ENCODE results near the gene SHROOM2.

SHROOM2 gene

DNA sequence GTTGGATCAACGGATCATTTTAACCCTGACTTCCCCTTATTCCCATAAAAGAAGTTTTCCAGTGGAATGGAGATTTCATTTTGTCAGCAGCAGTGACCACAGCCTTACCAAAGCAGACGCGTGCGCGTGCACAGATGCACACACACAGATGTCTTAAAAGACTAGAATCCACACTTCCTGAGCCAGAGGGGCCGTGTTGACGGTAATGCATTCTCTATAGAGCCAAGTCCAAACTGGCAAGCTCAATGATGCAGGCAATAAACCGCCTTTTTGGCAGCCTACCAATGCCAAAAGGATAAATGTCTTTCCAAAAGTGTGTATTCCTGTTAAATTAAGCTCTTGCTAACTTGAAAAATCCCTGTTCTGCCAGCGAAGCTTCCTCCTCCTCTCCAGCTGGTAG lies 162.2 kb downstream of the SHROOM2 start:
- no peaks in the 10 kb centered on the region for H3K4me1 ChIP-seq (ENCODE audit: control insufficient read depth, insufficient read depth, low read length)
- no peaks in the 10 kb centered on the region for H3K9me3 ChIP-seq (ENCODE audit: control insufficient read depth, low read length)

DNA sequence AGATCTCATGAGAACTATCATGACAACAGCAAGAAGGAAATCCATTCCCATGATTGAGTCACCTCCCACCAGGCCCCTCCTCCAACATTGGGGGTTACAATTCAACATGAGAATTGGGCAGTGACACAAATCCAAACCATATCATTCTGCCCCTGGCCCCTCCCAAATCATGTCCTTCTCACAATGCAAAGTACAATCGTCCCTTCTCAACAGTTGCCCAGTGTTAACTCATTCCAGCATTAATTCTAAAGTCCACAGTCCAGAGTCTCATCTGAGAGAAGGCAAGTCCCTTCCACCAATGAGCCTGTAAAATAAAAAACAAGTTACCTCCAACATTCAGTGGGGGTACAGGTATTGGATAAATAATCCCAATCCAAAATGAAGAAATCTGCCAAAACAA lies 166.1 kb downstream of the SHROOM2 start:
- Histone ChIP-seq H3K27me3 (ENCODE audit: control insufficient read depth, insufficient read depth, low read length) (no peaks in the 10 kb centered on the region), H3K36me3 (ENCODE audit: control insufficient read depth, insufficient read depth, low read length) (no peaks in the 10 kb centered on the region), H3K4me1 (ENCODE audit: control insufficient read depth, insufficient read depth, low read length) (no peaks in the 10 kb centered on the region), H3K9me3 (ENCODE audit: control insufficient read depth, low read length) (no peaks in the 10 kb centered on the region), H3K4me3 (ENCODE audit: low read length) (no peak overlapping the region), H3K9ac (ENCODE audit: low read length) (no peak overlapping the region)

More for the DNA sequence above, 162.2 kb downstream of the SHROOM2 start:
- Histone ChIP-seq H3K27me3 (ENCODE audit: control insufficient read depth, insufficient read depth, low read length) (no peaks in the 10 kb centered on the region), H3K36me3 (ENCODE audit: control insufficient read depth, insufficient read depth, low read length) (no peaks in the 10 kb centered on the region), H3K9ac (ENCODE audit: low read length) (no peak overlapping the region), H3K4me3 (ENCODE audit: low read length) (no peak overlapping the region)

DNA sequence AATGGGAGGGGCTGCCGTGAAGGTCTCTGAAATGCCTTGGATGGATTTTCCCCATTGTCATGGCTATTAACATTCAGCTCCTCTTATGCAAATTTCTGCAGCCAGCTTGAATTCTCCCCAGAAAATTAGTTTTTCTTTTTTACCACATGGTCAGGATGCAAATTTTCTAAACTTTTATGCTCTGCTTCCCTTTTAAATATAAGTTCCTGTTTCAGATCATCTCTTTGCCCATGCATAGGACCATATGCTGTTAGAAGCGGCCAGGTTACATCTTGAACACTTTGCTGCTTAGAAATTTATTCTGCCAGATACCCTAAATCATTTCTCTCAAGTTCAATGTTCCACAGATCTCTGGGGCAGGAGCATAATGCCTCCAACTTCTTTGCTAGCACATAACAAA lies 167.2 kb downstream of the SHROOM2 start:
- Histone ChIP-seq H3K9ac (ENCODE audit: low read length) (no peak overlapping the region), H3K4me3 (ENCODE audit: low read length) (no peak overlapping the region), H3K9me3 (ENCODE audit: control insufficient read depth, low read length) (no peaks in the 10 kb centered on the region), H3K27me3 (ENCODE audit: control insufficient read depth, insufficient read depth, low read length) (no peaks in the 10 kb centered on the region), H3K36me3 (ENCODE audit: control insufficient read depth, insufficient read depth, low read length) (no peaks in the 10 kb centered on the region), H3K4me1 (ENCODE audit: control insufficient read depth, insufficient read depth, low read length) (no peaks in the 10 kb centered on the region)

DNA sequence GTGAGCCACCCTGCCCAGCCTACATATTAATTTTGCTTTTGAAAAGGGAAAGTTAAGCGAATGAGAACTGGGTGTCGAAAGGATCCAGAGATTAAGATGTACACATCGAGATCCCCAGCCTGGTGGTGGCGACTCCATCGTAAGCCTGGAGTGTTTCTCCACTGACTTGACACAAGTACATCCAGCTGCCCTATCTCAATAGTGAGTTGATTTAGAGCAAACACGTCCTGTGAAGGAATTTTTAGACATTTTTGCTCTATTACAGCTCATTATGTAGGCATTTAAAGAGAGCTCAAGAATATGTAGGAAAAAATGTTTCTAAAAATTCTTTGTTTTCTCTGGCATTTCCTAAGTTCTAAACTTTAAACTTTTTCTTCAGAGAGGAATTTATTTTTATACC lies 169.3 kb downstream of the SHROOM2 start:
- no peaks in the 10 kb centered on the region for H3K27me3 ChIP-seq (ENCODE audit: control insufficient read depth, insufficient read depth, low read length)
- H3K36me3 ChIP-seq (ENCODE audit: control insufficient read depth, insufficient read depth, low read length), result no peaks in the 10 kb centered on the region
- no peak overlapping the region for H3K9ac ChIP-seq (ENCODE audit: low read length)
- H3K4me1 ChIP-seq (ENCODE audit: control insufficient read depth, insufficient read depth, low read length), result no peaks in the 10 kb centered on the region
- H3K4me3 ChIP-seq (ENCODE audit: low read length), result no peak overlapping the region
- H3K9me3 ChIP-seq (ENCODE audit: control insufficient read depth, low read length), result no peaks in the 10 kb centered on the region

DNA sequence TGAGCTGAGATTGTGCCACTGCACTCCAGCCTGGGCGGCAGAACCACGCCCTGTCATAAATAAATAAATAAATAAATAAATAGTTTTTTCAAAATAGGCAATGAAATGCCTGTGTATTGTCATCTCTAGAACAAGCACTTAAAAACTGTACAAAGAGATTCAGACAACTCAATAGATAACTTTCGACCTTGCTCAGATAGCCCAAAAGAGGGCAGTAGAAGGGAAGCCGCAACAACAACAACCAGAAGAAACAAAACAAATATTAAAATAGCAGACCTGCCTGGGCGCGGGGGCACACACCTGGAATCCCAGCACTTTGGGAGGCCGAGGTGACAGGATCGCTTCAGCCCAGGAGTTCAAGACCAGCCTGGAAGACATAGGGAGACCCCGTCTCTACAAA lies 171.5 kb downstream of the SHROOM2 start:
- H3K36me3 ChIP-seq (ENCODE audit: control insufficient read depth, insufficient read depth, low read length), result no peaks in the 10 kb centered on the region
- H3K4me1 ChIP-seq (ENCODE audit: control insufficient read depth, insufficient read depth, low read length), result no peaks in the 10 kb centered on the region
- no peaks in the 10 kb centered on the region for H3K9me3 ChIP-seq (ENCODE audit: control insufficient read depth, low read length)
- H3K27me3 ChIP-seq (ENCODE audit: control insufficient read depth, insufficient read depth, low read length), result no peaks in the 10 kb centered on the region
- H3K9ac ChIP-seq (ENCODE audit: low read length), result no peak overlapping the region
- H3K4me3 ChIP-seq (ENCODE audit: low read length), result no peak overlapping the region

DNA sequence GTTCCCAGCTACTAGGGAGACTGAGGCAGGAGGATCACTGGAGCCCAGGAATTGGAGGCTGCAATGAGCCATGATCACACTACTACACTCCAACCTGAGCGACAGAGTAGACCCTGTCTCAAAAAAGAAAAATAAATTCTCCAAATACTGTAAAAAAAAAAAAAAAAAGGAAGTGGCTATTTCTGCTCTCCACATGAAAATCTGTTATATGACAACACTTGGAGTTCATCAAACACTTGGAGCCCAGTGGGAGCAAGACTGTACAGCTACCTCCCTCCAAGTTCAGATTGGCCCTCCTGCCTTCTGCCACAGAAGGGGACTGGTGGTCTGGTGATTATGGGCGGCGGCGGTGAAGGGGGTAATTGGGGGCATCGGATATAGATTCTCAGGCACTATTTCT lies 172.0 kb downstream of the SHROOM2 start:
- no peak overlapping the region for H3K4me3 ChIP-seq (ENCODE audit: low read length)
- H3K9me3 ChIP-seq (ENCODE audit: control insufficient read depth, low read length), result no peaks in the 10 kb centered on the region
- H3K36me3 ChIP-seq (ENCODE audit: control insufficient read depth, insufficient read depth, low read length), result no peaks in the 10 kb centered on the region
- no peaks in the 10 kb centered on the region for H3K27me3 ChIP-seq (ENCODE audit: control insufficient read depth, insufficient read depth, low read length)
- H3K4me1 ChIP-seq (ENCODE audit: control insufficient read depth, insufficient read depth, low read length), result no peaks in the 10 kb centered on the region
- H3K9ac ChIP-seq (ENCODE audit: low read length), result no peak overlapping the region

DNA sequence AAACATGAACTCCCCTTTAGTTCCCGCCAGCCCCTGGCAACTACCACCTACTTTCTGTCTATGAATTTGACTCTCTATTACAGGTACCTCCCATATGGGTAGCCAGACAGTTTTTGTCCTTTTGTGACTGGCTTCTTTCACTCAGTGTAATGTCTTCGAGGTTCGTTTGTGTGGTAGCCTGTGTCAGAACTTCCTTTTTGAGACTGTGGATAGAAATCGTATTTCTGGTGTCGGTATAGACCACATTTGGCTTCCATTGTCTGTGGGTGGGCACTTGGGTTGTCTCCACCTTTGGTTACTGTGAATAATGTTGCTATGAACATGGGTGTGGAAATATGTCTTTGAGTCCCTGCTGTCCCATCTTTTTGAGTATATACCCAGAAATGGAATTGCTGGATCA lies 175.5 kb downstream of the SHROOM2 start:
- Histone ChIP-seq H3K4me3 (ENCODE audit: low read length) (no peak overlapping the region), H3K36me3 (ENCODE audit: control insufficient read depth, insufficient read depth, low read length) (no peaks in the 10 kb centered on the region), H3K4me1 (ENCODE audit: control insufficient read depth, insufficient read depth, low read length) (no peaks in the 10 kb centered on the region), H3K9me3 (ENCODE audit: control insufficient read depth, low read length) (no peaks in the 10 kb centered on the region), H3K9ac (ENCODE audit: low read length) (no peak overlapping the region), H3K27me3 (ENCODE audit: control insufficient read depth, insufficient read depth, low read length) (no peaks in the 10 kb centered on the region)

DNA sequence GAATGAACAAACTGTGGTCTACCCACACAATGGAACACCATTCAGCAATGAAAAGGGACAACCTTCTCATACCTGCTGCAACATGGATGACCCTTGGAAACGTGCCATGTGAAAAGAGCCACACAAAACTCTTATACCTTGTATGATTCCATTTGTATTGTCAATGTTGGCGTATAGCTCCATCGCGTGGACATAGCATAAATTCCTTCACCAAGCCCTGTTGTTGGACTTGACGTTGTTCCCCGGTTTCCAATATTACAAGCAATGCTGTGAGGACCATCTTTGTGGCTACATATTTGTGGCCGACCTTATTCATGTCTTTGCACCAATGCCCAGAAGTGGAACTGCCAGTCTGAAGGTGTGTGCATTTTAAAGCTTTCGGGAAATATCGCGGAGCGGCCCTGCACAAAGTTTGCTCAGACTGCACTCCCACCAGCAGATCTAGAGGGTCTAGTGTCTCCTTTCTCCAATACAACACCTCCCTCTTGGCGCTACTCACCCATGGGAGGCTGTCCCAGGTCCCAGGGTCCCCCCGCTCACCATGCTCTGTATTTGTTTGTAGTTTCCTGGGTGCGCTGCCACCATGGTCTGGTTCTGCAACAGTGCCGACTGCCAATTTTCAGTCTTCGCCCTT lies 180.7 kb downstream of the SHROOM2 start, which contains the start of gene CLDN34:
Gene CLDN34 (plus strand): TSS at position 584 of the 634 bp plus-strand sequence. CDS start 0 bp downstream, at position 584.
- no peaks in the 10 kb centered on the region for H3K36me3 ChIP-seq (ENCODE audit: control insufficient read depth, insufficient read depth, low read length)
- no peaks in the 10 kb centered on the region for H3K27me3 ChIP-seq (ENCODE audit: control insufficient read depth, insufficient read depth, low read length)
- H3K4me1 ChIP-seq (ENCODE audit: control insufficient read depth, insufficient read depth, low read length), result no peaks in the 10 kb centered on the region
- H3K9me3 ChIP-seq (ENCODE audit: control insufficient read depth, low read length), result no peaks in the 10 kb centered on the region
- H3K9ac ChIP-seq (ENCODE audit: low read length), result no peak within 1 kb of the TSS
- no peak within 1 kb of the TSS for H3K4me3 ChIP-seq (ENCODE audit: low read length)

DNA sequence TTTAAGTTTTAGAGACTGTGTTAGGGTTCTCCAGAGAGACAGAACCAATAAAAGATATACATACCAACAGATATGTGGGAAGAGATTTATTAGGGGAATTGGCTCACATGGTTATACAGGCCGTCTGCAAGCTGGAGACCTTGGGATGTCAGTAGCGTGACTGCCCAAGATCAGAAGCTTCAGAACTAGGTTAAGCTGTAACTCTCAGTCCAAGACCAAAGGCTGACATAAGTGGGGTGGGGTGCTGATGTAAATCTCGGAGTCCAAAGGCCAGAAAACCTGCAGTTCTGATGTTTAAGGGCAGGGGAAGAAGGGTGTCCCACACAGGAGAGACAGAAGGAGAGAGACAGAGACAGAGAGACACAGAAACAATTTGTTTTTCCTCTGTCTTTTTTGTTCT lies 191.4 kb downstream of the SHROOM2 start:
- Histone ChIP-seq H3K9ac (ENCODE audit: low read length) (no peak overlapping the region), H3K4me1 (ENCODE audit: control insufficient read depth, insufficient read depth, low read length) (no peaks in the 10 kb centered on the region), H3K36me3 (ENCODE audit: control insufficient read depth, insufficient read depth, low read length) (no peaks in the 10 kb centered on the region), H3K9me3 (ENCODE audit: control insufficient read depth, low read length) (no peaks in the 10 kb centered on the region), H3K27me3 (ENCODE audit: control insufficient read depth, insufficient read depth, low read length) (no peaks in the 10 kb centered on the region), H3K4me3 (ENCODE audit: low read length) (no peak overlapping the region)

DNA sequence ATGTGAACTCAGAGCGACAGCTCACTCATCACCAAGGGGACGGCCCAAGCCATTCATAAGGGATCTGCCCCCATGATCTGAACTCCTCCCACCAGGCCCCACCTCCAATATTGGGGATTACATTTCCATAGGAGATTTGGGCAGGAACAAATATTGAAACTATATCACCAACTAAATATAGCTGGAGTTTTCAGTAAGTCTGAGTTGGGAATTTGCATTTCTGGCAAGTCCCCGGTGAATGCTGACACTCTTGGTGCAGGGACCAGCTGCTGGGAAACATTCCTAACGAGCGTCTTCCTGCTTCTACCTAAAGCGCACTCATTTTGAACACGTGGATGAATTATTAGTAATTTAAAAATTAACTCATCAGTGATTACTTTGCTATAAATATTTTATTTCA lies 194.2 kb downstream of the SHROOM2 start:
- H3K4me3 ChIP-seq (ENCODE audit: low read length), result no peak overlapping the region
- H3K27me3 ChIP-seq (ENCODE audit: control insufficient read depth, insufficient read depth, low read length), result no peaks in the 10 kb centered on the region
- H3K4me1 ChIP-seq (ENCODE audit: control insufficient read depth, insufficient read depth, low read length), result no peaks in the 10 kb centered on the region
- H3K9me3 ChIP-seq (ENCODE audit: control insufficient read depth, low read length), result no peaks in the 10 kb centered on the region
- no peak overlapping the region for H3K9ac ChIP-seq (ENCODE audit: low read length)
- no peaks in the 10 kb centered on the region for H3K36me3 ChIP-seq (ENCODE audit: control insufficient read depth, insufficient read depth, low read length)

DNA sequence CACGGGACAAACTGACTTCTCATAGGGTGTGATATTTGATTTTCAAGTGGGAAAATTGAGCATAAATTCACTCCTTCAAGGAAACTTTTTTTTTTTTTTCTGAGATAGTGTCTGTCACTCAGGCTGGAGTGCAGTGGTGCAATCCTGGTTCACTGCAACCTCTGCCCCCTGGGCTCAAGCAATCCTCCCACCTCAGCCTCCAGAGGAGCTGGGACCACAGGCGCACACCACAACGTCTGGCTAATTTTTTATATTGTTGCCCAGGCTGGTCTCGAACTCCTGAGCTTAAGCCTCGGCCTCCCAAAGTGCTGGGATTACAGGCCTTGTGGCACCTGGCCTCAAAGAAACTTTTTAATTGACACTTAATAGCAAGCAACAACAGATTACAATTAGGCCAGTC lies 194.7 kb downstream of the SHROOM2 start:
- no peaks in the 10 kb centered on the region for H3K36me3 ChIP-seq (ENCODE audit: control insufficient read depth, insufficient read depth, low read length)
- no peaks in the 10 kb centered on the region for H3K9me3 ChIP-seq (ENCODE audit: control insufficient read depth, low read length)
- no peaks in the 10 kb centered on the region for H3K27me3 ChIP-seq (ENCODE audit: control insufficient read depth, insufficient read depth, low read length)
- H3K9ac ChIP-seq (ENCODE audit: low read length), result no peak overlapping the region
- no peak overlapping the region for H3K4me3 ChIP-seq (ENCODE audit: low read length)
- H3K4me1 ChIP-seq (ENCODE audit: control insufficient read depth, insufficient read depth, low read length), result no peaks in the 10 kb centered on the region

DNA sequence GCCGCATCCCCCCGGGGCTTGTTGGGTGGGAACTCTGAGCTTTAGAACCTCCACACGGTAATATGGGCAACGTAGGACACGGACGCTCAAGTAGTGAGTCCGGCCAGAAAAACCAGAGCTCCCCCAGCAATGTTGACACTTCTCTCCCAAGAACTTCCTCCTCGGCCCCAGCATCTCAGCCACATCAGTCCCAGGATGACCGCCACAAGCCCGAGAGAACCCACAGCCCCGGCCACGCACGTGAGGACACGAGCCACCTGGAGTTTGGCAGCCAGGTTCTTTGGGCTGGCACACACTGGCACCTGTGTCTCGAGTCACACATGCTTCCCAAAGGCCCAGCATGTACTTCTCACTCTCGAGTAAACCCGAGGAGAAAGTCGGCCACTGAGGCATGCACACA lies 197.2 kb downstream of the SHROOM2 start:
- no peaks in the 10 kb centered on the region for H3K27me3 ChIP-seq (ENCODE audit: control insufficient read depth, insufficient read depth, low read length)
- H3K36me3 ChIP-seq (ENCODE audit: control insufficient read depth, insufficient read depth, low read length), result no peaks in the 10 kb centered on the region
- no peak overlapping the region for H3K9ac ChIP-seq (ENCODE audit: low read length)
- no peaks in the 10 kb centered on the region for H3K4me1 ChIP-seq (ENCODE audit: control insufficient read depth, insufficient read depth, low read length)
- no peaks in the 10 kb centered on the region for H3K9me3 ChIP-seq (ENCODE audit: control insufficient read depth, low read length)
- no peak overlapping the region for H3K4me3 ChIP-seq (ENCODE audit: low read length)

DNA sequence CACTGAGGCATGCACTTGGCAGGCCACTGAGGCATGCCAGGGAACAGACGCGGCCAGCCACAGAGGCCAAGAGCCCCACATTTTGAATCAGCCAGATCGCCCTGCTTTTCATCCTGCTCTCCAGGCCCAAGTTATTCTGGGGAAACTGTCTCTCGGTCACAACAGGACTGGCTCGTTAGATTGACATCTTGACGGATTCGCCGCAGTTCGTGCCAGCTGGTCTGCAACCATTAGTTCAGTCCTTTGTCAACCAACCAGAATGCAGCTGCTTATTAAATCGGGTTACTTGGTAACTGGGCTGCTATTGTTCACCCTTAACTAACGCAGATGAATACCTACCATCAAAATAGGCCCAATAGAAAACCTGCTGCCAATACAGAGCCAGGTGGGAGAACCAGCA lies 197.6 kb downstream of the SHROOM2 start:
- Histone ChIP-seq H3K36me3 (ENCODE audit: control insufficient read depth, insufficient read depth, low read length) (no peaks in the 10 kb centered on the region), H3K9me3 (ENCODE audit: control insufficient read depth, low read length) (no peaks in the 10 kb centered on the region), H3K4me1 (ENCODE audit: control insufficient read depth, insufficient read depth, low read length) (no peaks in the 10 kb centered on the region), H3K27me3 (ENCODE audit: control insufficient read depth, insufficient read depth, low read length) (no peaks in the 10 kb centered on the region), H3K9ac (ENCODE audit: low read length) (no peak overlapping the region), H3K4me3 (ENCODE audit: low read length) (no peak overlapping the region)

Data from mucosa of stomach (tissue), 1 donor.